AG09309 (cell line): ENCODE data around the gene PPP1R16B.

Source experiments
- DNase-seq: peaks from one replicate; pipeline ENCODE4 v3.0.0-alpha.2; 2010; ENCODE audit warnings: low read depth
- H3K4me3 ChIP-seq: 2 replicates; pipeline ENCODE4 v1.5.1; 2011; ENCODE audit warnings: mild to moderate bottlenecking, low read depth, low read length, moderate library complexity; ENCODE audit not compliant: control insufficient read depth
- CTCF ChIP-seq: IDR thresholded peaks from 2 replicates; pipeline ENCODE4 v1.5.1; 2011; ENCODE audit warnings: mild to moderate bottlenecking, low read depth, low read length, inconsistent platforms; ENCODE audit not compliant: insufficient read depth, control insufficient read depth; ENCODE audit errors: missing control alignments

Gene PPP1R16B

GRCh38 chr20:38830356-38830755 is 24.9 kb downstream of the PPP1R16B start:
- TF ChIP-seq CTCF = no peak
- H3K4me3 ChIP-seq = no peak overlapping the region
- no peak for DNase-seq

- TF ChIP-seq CTCF = no peak
- no peak for DNase-seq
- no peak overlapping the region for H3K4me3 ChIP-seq
Measured at GRCh38 chr20:38831049-38831691, 25.7 kb downstream of the PPP1R16B start.

GRCh38 chr20:38831995-38832620 is 26.6 kb downstream of the PPP1R16B start:
- no peak for DNase-seq
- H3K4me3 ChIP-seq = no peak overlapping the region
- no peak for TF ChIP-seq CTCF

- TF ChIP-seq CTCF = no peak
- no peak for DNase-seq
- H3K4me3 ChIP-seq = no peak overlapping the region
Measured at GRCh38 chr20:38833154-38833856, 27.8 kb downstream of the PPP1R16B start.

GRCh38 chr20:38833857-38834164 is 28.3 kb downstream of the PPP1R16B start:
- no peak for TF ChIP-seq CTCF
- DNase-seq = no peak
- no peak overlapping the region for H3K4me3 ChIP-seq

- no peak for DNase-seq
- H3K4me3 ChIP-seq = no peak overlapping the region
- TF ChIP-seq CTCF = no peak
Measured at GRCh38 chr20:38834868-38835267, 29.4 kb downstream of the PPP1R16B start.
